Cardiac fibroblast (primary cell): ENCODE results near the gene TRPV2.

Source experiments
- DNase-seq, 2 donors: peaks; one replicate each; pipeline versions ENCODE4 v3.0.0 to v3.0.0-alpha.2; 2010; ENCODE audit warnings: low read depth in 2 of 2
- H3K4me3 ChIP-seq, 2 donors: replicated peaks in 1 of 2; 1 replicate in 1 of 2; 2 replicates in 1 of 2; pipeline ENCODE4 v1.5.1; 2011; ENCODE audit warnings: low read depth in 2 of 2, low read length in 2 of 2, mild to moderate bottlenecking in 2 of 2, moderate library complexity in 1 of 2
- CTCF ChIP-seq: IDR thresholded peaks from one replicate; pipeline ENCODE4 v1.5.1; 2011; ENCODE audit warnings: low read depth, mild to moderate bottlenecking, low read length, inconsistent platforms

TRPV2 gene

GRCh38 chr17:16464303-16465051, 49.1 kb downstream of the TRPV2 start:
- H3K4me3 ChIP-seq: no peak overlapping the region
- no peak for DNase-seq
- no peak for TF ChIP-seq CTCF

GRCh38 chr17:16465052-16465312, 49.6 kb downstream of the TRPV2 start:
- no peak for DNase-seq
- TF ChIP-seq CTCF: no peak
- no peak overlapping the region for H3K4me3 ChIP-seq

- H3K4me3 ChIP-seq: no peak overlapping the region
- TF ChIP-seq CTCF: no peak
- no peak for DNase-seq
Observed at GRCh38 chr17:16465861-16466338, 50.5 kb downstream of the TRPV2 start.

GRCh38 chr17:16466407-16466806, 51.0 kb downstream of the TRPV2 start:
- H3K4me3 ChIP-seq: no peak overlapping the region
- no peak for TF ChIP-seq CTCF
- DNase-seq: no peak

- DNase-seq: no peak
- TF ChIP-seq CTCF: no peak
Observed at GRCh38 chr17:16467044-16467443, 51.7 kb downstream of the TRPV2 start.

GRCh38 chr17:16467886-16468285, 52.5 kb downstream of the TRPV2 start:
- DNase-seq: no peak
- no peak for TF ChIP-seq CTCF
- no peak overlapping the region for H3K4me3 ChIP-seq

More at GRCh38 chr17:16467044-16467443, 51.7 kb downstream of the TRPV2 start:
- H3K4me3 ChIP-seq: no peak overlapping the region
